GM08714 (cell line): Measurements from ENCODE around the gene APBB2.

Source experiments
- H3K4me3 ChIP-seq: fragments of 200-500 bp; sonication (Bioruptor generic); 2 replicates; pipeline ENCODE4 v1.5.1; 2014; ENCODE audit warnings: mild to moderate bottlenecking, low read length, inconsistent platforms
- ZNF274 ChIP-seq: IDR thresholded peaks from 2 replicates; pipeline ENCODE4 v1.6.1; 2012; ENCODE audit warnings: mild to moderate bottlenecking, low read depth, low read length

APBB2 gene

GRCh38 chr4:41134581-41134980 lies 79.8 kb downstream of the APBB2 start:
- TF ChIP-seq ZNF274 = no peak
- no peak overlapping the region for H3K4me3 ChIP-seq

- no peak for TF ChIP-seq ZNF274
- no peak overlapping the region for H3K4me3 ChIP-seq
Observed at GRCh38 chr4:41133454-41134018, 80.8 kb downstream of the APBB2 start.

GRCh38 chr4:41132055-41132683 lies 82.2 kb downstream of the APBB2 start:
- no peak for TF ChIP-seq ZNF274
- H3K4me3 ChIP-seq = no peak overlapping the region

- no peak for TF ChIP-seq ZNF274
- H3K4me3 ChIP-seq = no peak overlapping the region
Observed at GRCh38 chr4:41129936-41130440, 84.4 kb downstream of the APBB2 start.

DNA sequence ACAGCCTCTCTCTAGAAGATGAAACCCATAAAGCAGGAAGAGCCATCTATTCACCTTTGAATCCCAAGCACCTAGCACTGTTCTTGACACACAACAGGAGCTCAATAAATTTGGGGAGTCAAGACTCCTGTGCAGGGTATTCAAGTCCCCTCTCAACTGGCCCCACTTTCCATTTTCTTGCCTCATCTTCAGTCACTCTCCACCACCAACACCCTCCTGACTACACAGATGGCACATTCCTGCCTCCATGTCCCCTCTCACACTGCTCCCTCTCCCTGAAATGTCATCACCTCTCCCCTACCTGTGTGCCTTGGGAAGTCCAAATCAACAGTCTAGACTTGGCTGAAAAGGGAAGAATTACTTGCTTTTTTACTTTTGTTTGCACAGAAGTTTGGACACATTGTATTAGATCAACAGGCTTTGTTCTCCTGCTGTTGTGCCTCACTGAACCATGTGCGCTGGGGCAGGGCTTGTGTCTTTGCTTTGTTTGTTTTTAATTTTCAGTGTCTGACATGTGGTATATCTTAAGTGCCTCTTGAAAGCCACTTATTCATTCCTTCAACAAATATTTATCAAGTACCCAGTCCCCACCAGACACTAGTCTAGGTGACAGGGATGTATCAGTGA lies 85.1 kb downstream of the APBB2 start:
- TF ChIP-seq ZNF274 = no peak
- no peak overlapping the region for H3K4me3 ChIP-seq

DNA sequence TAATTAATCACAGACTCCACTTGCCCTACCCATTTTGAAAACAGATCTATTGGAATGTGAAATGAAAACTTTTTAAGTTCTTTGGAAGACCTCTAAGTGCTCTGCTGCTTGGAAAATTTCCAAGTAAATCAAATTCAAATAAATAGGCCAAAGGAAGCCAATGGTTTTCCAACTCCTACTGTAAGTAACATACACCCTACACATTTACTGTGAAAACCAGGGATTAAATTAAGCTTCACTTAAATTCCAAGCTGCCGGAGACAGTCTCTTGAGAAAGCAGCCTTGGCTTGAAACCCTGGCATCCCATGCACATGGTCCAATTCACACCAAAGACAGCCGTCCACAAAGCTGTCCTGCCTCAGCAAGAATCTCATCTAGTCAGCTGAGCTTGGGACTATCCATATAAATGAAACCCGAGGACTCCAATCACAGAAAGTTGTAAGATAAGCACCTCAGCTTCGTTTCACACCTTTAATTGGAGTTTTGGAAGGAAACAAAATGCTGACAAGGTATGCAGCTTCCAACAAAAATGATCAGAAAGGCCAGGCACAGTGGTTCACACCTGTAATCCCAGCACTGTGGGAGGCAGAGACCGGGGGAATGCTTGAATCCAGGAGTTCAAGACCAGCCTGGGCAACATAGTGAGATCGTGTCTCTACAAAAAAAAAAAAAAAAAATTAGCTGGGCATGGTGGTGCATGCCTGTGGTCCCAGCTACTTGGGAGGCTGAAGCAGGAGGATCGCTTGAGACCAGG lies 88.6 kb downstream of the APBB2 start:
- no peak overlapping the region for H3K4me3 ChIP-seq
- no peak for TF ChIP-seq ZNF274

DNA sequence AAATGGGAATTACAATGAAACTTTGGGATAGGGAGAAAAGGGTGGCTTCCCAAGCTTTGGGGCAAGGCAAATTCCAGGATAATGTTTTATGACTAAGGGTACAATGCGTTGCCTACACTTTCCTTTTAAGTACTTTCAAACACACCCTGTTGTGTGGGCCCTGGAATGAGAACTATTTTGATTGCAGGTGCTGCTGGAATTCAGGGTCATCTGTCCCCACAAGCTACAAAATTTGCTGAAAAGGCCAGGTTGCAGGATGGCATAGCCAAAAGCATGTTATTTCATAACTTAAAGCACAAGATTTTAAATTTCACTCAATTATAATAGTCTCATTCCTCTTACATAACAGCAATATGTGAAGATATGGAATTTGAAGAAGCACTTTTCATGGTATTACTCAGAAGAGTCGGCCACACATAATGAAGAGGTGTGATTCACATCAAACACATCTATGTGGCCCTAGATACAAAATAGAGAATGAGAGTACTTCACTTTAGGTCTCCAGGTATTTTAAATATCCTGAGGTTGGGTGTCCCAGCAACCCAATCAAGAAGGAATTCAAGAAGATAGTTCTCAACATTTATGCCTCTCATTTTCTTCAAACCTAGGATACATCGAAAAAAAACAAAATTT lies 89.3 kb downstream of the APBB2 start:
- no peak for TF ChIP-seq ZNF274
- no peak overlapping the region for H3K4me3 ChIP-seq

GRCh38 chr4:41122775-41123174 lies 91.6 kb downstream of the APBB2 start:
- TF ChIP-seq ZNF274 = no peak
- no peak overlapping the region for H3K4me3 ChIP-seq

DNA sequence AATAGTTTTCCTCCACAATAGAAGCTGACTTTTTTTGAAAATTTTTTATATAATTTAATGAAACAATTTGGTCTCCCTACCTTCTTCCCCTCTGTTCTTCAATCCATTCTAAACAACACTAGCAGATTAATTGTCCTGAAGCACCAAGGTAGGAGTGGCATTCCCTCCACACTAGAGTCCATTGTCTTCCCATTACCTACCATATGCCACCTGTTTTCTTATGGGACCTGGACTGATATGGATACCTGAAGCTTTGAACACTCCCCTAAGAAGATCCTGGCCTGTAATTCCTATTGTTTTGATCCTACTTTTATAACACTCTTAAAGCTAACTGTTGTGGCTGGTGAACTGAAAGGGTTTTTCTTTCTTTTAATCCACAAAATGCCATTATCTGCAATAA lies 92.0 kb downstream of the APBB2 start:
- TF ChIP-seq ZNF274 = no peak

GRCh38 chr4:41121906-41122305 lies 92.4 kb downstream of the APBB2 start:
- no peak overlapping the region for H3K4me3 ChIP-seq
- no peak for TF ChIP-seq ZNF274

More for the DNA sequence above, 92.0 kb downstream of the APBB2 start:
- H3K4me3 ChIP-seq = no peak overlapping the region

GRCh38 chr4:41120297-41121217 lies 93.8 kb downstream of the APBB2 start:
- TF ChIP-seq ZNF274 = no peak
- no peak overlapping the region for H3K4me3 ChIP-seq

- H3K4me3 ChIP-seq = no peak overlapping the region
- TF ChIP-seq ZNF274 = no peak
Observed at GRCh38 chr4:41119867-41120295, 94.5 kb downstream of the APBB2 start.

DNA sequence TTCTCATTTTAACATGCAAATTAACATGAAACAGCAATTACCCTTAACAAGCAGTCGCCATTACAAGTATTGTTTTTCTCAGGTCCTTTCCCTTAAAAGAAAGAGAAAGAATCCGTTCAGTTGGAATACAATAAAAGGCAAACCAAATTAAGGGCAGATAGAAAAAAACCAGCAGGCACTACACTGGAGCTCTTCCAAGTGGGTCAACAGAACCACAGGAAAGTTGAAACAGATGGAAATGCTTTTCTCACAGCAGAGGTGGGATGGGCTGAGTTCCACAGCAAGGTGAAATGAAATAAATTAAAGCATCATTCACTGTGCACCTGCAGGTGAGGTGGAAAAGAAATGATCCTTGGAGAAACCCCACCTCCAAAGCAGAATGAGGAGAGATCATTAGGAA lies 102.6 kb downstream of the APBB2 start:
- no peak for TF ChIP-seq ZNF274
- no peak overlapping the region for H3K4me3 ChIP-seq
